ENCODE results near the gene FAM181B.

GRCh38 chr11:82680252-82680651 lies 53.4 kb downstream of the FAM181B start:
- TF ChIP-seq, protein P1, sequence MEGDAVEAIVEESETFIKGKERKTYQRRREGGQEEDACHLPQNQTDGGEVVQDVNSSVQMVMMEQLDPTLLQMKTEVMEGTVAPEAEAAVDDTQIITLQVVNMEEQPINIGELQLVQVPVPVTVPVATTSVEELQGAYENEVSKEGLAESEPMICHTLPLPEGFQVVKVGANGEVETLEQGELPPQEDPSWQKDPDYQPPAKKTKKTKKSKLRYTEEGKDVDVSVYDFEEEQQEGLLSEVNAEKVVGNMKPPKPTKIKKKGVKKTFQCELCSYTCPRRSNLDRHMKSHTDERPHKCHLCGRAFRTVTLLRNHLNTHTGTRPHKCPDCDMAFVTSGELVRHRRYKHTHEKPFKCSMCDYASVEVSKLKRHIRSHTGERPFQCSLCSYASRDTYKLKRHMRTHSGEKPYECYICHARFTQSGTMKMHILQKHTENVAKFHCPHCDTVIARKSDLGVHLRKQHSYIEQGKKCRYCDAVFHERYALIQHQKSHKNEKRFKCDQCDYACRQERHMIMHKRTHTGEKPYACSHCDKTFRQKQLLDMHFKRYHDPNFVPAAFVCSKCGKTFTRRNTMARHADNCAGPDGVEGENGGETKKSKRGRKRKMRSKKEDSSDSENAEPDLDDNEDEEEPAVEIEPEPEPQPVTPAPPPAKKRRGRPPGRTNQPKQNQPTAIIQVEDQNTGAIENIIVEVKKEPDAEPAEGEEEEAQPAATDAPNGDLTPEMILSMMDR (optimal IDR thresholded peaks at IDR 0.05 in 1 of 3, IDR thresholded peaks at IDR 0.05 in 1 of 3, conservative IDR thresholded peaks at IDR 0.05 in 1 of 3; ENCODE audit: extremely low read depth in 1 of 3, insufficient read depth in 2 of 3, low read length in 3 of 3) = no peak
- no peak for TF ChIP-seq EZH2 (IDR thresholded peaks at IDR 0.05; ENCODE audit: low read length)
